ENCODE results near the gene RAB5IF. TPM values are rescaled to one million over a fixed set of nuclear protein-coding genes. Genes with fewer than 3 reads are reported as not detected.

Gene RAB5IF
- total and polyA plus RNA-seq, 9 of the 15 experiments (the other 6 are each of a cell fraction or from before 2014, with no cell fraction given): 26.5 to 198 (median 134) TPM

DNA sequence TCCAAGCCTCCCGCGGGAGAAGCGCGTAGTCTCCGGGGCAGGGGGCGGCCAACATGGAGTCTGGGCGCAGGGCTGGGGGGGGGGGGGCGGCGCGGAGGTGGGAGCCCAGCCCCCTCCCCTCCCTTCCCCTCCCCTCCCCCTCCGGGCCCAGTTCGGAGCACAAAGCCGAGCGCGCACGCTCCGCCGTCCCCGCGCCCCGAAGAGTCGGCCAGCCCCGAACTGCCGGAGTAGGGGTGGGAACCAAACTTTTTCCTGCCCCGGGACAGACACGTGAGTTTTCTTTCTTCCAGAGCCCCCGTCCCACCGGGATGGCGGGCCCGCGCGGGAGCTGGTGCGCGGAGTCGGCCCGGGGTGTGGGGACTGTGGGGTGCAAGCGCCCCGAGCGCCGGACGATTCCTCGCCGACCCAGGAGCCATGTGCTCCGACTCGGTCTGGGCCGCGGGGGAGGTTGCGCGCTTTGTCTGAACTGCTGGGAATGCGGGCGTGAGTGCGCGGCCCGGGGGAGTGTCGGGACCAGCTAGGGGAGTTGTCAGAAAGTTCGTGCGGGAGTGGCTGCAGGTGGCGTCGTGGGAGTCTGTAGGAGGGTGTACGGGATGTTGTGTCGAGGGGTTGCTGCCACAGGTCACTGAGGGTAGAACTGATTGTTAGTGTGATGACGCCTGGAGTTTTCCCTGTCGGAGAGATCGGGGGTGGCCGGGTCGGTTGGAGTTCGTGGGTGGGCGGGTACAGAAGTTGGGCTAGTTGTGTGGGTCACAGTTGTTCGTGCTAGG lies 31.0 kb upstream of the RAB5IF start (continued):
- TF ChIP-seq, protein P1, sequence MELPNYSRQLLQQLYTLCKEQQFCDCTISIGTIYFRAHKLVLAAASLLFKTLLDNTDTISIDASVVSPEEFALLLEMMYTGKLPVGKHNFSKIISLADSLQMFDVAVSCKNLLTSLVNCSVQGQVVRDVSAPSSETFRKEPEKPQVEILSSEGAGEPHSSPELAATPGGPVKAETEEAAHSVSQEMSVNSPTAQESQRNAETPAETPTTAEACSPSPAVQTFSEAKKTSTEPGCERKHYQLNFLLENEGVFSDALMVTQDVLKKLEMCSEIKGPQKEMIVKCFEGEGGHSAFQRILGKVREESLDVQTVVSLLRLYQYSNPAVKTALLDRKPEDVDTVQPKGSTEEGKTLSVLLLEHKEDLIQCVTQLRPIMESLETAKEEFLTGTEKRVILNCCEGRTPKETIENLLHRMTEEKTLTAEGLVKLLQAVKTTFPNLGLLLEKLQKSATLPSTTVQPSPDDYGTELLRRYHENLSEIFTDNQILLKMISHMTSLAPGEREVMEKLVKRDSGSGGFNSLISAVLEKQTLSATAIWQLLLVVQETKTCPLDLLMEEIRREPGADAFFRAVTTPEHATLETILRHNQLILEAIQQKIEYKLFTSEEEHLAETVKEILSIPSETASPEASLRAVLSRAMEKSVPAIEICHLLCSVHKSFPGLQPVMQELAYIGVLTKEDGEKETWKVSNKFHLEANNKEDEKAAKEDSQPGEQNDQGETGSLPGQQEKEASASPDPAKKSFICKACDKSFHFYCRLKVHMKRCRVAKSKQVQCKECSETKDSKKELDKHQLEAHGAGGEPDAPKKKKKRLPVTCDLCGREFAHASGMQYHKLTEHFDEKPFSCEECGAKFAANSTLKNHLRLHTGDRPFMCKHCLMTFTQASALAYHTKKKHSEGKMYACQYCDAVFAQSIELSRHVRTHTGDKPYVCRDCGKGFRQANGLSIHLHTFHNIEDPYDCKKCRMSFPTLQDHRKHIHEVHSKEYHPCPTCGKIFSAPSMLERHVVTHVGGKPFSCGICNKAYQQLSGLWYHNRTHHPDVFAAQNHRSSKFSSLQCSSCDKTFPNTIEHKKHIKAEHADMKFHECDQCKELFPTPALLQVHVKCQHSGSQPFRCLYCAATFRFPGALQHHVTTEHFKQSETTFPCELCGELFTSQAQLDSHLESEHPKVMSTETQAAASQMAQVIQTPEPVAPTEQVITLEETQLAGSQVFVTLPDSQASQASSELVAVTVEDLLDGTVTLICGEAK (IDR thresholded peaks at IDR 0.05): peak; percentile 40; the same call in 1 of the 2 replicates
- TF ChIP-seq, protein P1 (CRISPR knock-in tag; IDR thresholded peaks at IDR 0.05): no peak
- TF ChIP-seq NRF1 (conservative IDR thresholded peaks at IDR 0.05 in 1 of 2, IDR thresholded peaks at IDR 0.05 in 1 of 2): peak; percentile 48 to 60; a peak in 3 of 4 replicates
- TF ChIP-seq HINFP (tag; conservative IDR thresholded peaks at IDR 0.05; ENCODE audit: low read depth): no peak
- no peak for TF ChIP-seq TSC22D4 (tag; IDR thresholded peaks at IDR 0.05)
- TF ChIP-seq, protein P2, sequence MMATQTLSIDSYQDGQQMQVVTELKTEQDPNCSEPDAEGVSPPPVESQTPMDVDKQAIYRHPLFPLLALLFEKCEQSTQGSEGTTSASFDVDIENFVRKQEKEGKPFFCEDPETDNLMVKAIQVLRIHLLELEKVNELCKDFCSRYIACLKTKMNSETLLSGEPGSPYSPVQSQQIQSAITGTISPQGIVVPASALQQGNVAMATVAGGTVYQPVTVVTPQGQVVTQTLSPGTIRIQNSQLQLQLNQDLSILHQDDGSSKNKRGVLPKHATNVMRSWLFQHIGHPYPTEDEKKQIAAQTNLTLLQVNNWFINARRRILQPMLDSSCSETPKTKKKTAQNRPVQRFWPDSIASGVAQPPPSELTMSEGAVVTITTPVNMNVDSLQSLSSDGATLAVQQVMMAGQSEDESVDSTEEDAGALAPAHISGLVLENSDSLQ (IDR thresholded peaks at IDR 0.05): no peak
- TF ChIP-seq PHF20 (IDR thresholded peaks at IDR 0.05; ENCODE audit: partially characterized antibody): peak; percentile 28
- 0 out of 2 replicates have a peak, but pooled peaks have one; percentile 20 for TF ChIP-seq KAT7 (CRISPR knock-in tag; IDR thresholded peaks at IDR 0.05; ENCODE audit: borderline replicate concordance)
- peak in 1 of 2 experiments; percentile 54; a peak in 1 of 4 replicates for TF ChIP-seq MLLT1 (IDR thresholded peaks at IDR 0.05)
- TF ChIP-seq ZC3H4 (CRISPR knock-in tag; IDR thresholded peaks at IDR 0.05; ENCODE audit: borderline replicate concordance): no peak
- no peak for TF ChIP-seq CEBPB (tag; IDR thresholded peaks at IDR 0.05)
- peak; percentile 27 for TF ChIP-seq POLR2B (IDR thresholded peaks at IDR 0.05; ENCODE audit: low read depth, partially characterized antibody)
- 0 out of 2 replicates have a peak, but pooled peaks have one; percentile 4 for TF ChIP-seq CBFA2T2 (conservative IDR thresholded peaks at IDR 0.05)
- TF ChIP-seq RBM15 (IDR thresholded peaks at IDR 0.05; ENCODE audit: insufficient read depth, low read length): no peak

Data from K562 (cell line).